CD4-positive, alpha-beta T cell treated with Interleukin-2 at 100 ng/mL for 4 hours (primary cell): ENCODE measurements around the gene TSC1.

Experiments used
- DNase-seq: peaks from one replicate; pipeline ENCODE4 v3.0.0-alpha.2; 2020; ENCODE audit warnings: low spot score

The TSC1 gene

DNA sequence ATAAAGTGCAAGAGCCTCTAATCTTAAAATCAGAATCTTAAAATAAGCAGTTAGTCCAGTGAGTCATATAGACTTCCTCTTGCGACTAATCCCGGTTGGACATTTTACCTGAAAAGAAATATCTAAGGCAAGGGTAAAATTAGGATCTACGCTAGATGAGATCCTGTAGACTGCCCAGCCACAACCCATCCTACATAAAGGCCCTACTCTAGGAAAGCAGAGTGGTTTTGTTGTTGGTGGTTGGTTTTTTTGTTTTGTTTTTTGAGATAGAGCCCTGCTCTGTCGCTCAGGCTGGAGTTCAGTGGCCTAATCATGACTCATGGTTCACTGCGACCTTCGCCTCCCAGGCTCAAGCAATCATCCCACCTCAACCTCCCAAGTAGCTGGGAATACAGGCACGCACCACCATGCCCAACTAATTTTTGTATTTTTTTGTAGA lies 6.9 kb downstream of the TSC1 start:
- no peak for DNase-seq

DNA sequence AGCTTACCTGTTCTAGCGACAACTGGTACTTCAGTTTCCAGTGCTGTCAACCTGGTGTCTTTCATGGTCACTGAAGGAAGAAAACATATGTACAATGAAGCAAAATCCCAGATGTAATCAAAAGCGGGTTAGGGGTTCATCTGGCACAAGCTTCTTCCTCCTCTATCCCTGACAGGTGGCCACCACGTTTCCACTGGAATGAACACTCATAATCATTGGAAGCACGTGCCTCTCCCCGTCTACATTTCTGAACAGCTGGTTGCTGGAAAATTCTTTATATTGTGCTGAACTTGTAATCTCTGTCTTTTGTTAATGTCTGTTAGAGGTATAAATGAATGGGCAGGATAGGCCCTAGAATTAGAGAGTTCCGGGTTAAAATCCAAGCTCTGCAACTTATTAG lies 9.4 kb downstream of the TSC1 start:
- DNase-seq, result no peak

DNA sequence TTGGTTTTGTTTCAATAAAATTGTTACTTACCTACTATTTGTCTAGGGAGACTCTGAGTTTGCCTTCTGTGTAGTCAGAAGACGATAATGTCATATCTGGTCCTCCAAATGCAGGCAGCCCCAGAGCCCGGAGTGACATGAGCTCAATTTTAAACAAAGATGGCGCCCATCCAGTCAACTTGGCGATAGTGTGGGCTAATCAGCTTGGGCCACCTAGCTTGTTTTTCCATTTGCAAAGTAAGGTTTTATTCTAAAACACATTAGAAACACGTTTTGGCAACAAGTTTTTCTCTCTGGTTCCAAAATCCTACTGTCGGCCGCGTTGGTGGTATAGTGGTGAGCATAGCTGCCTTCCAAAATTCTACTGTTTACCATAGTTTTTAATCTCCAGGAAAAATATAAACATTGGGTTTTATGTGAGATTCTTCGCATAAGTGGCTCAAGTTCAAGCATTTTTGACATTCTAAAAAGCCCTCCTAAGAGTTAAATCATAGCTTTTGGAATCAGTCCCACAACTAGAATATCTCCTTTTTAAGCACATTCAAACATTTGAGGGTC lies 13.2 kb downstream of the TSC1 start:
- DNase-seq, result no peak

DNA sequence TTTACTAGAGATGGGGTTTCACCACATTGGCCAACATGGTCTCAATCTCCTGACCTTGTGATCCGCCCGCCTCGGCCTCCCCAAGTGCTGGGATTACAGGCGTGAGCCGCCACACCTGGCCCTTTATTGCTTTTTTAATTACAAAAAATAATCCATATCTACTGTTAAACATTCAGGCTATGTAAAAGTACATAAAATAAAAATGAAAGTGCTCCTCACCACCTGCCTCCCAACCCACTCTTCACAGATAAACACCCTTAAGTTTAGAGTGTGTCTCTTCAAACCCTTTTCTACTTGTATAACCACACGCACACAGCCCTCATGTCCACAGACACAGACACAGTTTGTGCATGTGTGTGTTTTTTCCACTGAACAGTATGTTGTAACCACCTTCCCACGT lies 16.7 kb downstream of the TSC1 start:
- no peak for DNase-seq

DNA sequence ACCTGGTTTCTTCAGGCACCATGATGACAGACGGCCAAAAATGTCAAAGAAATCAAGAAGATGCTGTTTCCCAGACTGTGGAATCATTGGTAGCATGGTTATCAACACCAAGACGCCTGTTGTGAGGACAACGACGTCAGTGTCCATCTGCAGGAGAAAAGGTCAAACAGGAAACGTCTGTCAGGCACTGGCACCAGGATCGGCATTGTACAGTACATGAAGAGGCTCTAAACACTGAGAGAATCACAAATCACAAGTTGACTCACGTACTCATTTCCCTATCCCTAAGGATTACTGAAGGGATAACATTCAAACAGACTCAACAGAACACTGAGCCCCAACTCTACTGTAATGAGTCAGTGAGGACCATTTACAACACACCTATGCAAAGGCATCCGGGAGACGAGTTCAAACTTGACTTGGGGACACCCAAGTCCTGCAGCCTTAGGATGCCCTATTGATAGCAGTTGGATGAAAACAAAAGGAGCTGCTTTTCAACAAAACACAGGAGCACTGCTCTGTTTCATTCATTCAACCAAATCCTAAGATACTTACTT lies 21.0 kb downstream of the TSC1 start:
- no peak for DNase-seq

DNA sequence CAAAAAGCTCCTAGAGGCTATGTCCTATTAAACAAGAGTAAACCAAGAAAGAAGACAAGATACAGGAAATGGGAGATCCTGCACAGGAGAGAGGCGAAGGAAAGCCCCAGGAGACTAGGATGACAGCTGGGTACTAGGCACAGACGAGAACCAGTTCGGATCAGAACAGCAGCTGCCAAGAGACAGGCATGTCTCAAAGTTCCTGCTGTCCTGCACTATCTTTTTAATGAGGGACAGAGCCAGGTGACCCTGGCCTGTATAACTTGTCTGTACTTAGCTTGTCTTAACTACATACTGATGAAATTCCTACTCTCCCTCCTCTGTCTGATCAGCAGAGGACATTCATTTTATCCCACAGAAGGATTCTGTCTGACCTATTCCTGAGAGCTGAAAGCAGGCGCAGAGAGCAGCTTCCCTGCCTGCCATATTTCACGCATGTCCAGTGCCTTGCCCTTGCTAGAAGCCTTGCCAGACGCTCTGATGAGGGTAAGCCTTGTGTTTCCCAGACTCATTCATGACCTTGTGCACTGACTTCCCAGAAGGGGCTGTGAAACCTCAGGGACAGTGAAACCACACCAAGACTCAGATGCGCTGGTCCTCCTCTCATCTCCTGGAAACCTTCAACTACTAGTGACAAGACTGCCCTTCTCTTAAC lies 24.7 kb downstream of the TSC1 start:
- no peak for DNase-seq

DNA sequence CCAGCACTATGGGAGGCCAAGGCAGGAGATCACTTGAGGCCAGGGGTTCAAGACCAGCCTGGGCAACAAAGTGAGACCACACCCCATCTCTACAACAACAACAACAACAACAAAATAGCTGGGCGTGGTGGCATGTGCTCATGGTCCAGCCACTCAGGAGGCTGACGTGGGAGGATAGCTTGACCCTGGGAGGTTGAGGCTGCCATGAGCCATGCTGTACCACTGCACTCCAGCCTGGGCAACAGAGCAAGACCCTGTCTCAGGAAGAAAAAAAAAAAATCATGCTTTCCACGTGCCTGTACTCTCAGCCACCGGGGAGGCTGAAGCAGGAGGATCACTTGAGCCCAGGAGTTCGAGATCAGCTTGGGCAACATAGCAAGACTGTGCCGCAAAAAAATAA lies 29.5 kb downstream of the TSC1 start:
- DNase-seq, result no peak

DNA sequence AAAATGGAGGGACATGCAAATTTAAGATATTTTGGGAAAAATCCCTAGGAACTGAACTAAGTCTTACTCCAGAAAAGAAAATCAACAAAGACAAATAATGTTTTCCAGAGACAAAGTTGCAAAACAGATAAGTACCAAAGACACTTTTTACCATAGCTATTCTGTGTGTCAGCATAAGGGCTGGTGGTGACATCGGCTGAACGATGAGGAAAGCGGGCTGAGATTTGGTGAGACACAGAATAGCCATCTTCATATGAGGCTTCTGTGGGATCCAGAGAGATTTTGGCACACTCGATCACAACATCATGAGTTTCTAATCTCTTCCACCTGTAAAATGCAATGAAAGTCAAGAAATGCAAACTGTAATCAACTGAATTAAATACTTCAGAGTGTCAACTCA lies 32.3 kb downstream of the TSC1 start:
- no peak for DNase-seq

DNA sequence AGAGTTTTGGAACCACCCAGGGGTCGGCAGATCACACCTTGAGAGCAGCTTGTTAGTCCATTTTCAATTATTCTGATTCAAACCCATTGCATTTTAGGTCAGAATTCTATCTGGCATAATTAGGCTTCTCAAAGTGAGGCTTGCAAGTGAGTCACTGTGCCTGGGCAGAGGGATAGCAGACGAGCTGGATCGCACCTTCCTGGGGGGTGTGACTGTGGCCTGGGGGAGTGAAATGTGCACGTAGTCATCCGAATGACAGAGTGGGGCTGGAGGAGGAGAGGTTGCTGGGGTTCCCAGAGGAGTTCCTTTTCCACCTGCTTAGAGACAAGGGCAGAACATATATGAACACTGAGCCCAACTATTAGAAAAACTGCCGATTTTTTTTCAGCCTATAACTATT lies 34.0 kb downstream of the TSC1 start:
- DNase-seq, result no peak

DNA sequence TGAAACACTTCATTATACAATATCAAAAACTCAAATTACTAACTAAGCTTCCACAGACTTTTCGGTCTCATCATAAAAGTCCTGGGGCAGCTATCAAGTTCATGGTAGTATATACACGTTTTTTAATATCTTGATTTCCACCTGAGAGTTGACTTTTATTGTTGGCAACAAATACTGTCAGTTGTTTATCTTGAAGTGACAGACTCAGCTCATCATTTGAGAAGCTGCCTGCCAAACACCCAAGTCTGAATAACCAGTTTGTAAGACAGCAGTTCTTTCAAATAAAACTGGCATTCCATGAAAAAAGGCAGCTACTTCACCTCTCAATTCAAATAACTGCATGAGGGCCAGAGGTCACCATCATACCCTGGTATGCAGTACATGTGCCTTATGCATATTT lies 35.1 kb downstream of the TSC1 start:
- DNase-seq, result no peak

DNA sequence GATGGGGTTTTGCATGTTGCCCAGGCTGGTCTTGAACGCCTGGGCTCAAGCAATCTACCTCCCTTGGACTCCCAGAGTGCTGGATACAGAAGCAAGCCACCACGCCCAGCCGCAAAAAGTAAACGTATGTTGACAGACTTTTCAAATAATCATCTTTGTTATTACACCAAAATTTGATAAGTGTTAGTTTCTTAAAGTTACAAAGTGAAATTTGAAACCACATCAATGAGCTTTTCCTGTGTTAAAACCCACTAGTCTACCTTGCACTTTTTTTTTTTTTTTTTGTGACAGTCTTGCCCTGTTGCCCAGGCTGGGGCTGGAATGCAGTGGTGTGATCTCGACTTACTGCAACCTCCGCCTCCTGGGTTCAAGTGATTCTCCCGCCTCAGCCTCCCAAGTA lies 35.8 kb downstream of the TSC1 start:
- DNase-seq, result peak; percentile 40

DNA sequence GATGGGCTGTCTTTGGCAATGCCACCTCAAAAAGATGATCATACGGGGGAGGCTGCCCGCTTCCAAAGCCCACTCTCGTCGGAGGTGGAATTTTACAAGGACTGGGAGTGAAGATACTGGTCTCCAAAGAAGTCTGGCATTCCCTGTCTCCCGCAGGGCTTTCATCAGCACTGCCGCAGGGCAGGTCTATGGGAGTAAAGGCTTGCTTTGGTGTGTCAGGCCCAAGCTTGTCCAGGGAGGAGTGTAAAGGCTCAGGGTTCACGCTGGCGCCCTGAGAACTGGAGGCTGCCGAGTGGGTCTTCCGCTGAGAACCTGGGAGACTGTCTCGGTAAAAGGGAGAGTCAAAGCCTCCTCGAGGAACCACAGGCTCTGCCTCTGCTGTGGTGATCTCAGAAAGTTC lies 38.7 kb downstream of the TSC1 start:
- DNase-seq, result no peak

DNA sequence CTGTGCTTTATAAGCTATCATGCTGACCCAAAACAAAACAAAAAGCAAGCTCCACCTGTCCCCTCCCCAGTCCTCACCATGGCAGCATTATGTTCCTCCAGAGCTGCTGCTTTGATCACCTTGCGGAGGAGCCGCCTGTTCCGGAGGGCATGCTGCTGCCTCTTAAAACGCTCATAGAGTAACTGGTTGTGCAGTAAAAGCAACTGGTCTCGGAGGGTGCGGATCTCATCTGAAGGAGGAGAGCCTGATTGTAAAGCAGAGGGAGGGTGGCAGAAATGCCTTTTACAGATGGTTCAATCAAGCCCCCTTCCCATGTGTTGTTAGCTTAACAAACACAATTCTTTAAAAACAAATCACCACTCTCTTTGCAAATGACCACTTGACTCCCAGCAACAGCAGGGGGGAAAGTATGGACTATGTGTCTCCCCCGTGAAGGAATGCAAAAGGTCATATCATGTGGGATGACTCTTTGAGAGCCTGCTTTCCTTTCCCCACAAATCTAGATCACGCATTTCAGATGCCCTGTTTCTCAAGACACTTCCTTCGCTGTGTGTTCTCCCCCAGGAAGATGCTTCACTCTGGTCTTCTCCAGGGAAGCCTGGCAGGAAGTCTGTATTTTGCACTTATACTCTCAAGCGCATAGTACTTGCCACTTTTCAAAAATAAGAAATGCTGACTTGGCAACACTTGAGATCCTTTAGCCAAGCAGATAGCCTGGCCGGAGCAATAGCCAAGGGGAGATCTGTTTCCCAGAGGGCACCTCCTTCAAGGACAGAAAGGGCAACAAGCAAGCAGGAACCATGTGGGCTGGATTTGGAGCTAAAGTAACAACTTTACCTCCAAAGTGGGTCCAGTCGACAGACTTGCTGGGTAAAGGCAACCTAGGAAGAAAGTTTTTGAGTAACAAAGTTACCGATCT lies 40.6 kb downstream of the TSC1 start:
- no peak for DNase-seq

DNA sequence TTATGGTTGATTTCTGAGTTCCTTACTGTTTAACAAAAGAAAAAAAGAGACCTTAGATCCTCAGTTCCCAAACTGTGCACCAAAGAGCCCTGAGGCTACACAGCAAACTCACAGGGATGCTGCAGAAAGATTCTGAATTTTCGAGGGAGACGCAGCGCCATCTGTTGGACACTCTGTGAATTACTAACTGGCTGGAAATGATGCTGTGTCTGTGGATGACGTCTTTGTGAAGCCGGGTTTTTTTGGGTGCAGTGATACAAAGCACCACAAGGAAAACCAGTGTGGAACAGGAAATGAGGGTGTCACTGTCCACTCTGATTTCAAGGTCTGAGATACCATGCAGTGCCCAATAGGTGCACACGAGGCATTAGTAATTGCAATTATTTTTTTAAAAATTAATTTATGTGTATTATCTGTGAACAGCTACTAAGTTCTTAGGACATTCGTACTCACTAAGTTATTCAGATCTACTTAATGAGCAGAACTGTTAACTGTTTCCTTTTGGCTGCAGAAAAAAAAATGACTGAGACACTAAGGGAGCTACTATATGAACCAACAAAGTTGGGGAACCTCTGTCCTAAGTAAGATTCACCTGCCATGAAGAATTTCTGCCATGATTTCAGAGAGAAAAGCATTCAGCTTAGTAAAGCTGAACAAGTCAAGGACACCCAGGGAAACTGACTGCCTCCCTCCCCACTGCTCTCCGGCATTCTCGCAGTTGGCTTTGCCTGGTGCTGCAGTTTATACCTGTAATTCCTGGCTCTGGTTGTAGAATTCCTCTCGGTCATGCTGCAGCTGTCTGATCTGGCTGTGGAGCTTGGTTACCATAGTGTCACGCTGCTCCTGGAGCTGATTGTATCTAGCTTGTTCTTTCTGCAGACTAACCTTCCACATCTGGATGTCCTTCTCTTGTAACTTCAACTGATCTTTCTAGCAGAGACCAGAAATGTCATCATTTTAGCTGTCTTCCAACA lies 42.3 kb downstream of the TSC1 start:
- peak; percentile 81 for DNase-seq

DNA sequence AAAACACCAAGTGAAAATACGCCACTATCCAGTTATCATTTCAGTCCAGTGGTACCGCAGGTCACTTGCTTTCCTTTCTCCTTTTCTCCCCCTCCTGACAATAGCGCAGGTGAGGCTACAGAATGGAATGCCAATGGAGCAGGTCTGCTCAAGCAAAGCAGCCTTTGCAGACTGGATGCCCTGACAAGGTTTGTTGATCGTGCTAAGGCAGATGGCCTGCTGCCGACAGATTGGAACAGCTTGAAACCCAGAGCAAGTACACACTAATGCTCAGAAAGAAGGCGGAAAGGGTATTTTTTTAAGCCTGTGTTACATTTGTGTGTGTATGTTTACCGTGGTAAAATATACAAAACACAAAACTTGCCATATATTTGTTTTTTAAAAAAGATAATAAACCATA lies 46.4 kb downstream of the TSC1 start:
- DNase-seq, result no peak

DNA sequence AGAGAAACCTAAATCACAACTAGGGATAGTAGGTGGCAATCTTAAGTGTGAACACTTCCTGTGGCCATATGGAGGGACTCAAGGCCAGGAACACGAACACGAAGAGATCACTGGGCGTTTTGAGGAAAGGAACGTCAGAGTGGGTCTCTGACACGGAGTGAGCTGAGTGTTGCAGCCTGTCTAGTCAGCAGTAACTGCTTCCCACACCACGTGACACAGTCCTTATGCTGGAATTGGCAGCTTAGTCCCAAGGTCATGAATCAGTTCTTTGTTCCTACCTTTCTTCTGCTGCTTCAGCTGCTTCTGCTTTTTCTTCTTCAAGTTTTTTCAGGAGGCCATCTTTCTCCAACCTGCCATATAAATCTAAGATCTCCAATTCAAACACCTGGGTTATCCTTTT lies 47.5 kb downstream of the TSC1 start:
- DNase-seq, result no peak

DNA sequence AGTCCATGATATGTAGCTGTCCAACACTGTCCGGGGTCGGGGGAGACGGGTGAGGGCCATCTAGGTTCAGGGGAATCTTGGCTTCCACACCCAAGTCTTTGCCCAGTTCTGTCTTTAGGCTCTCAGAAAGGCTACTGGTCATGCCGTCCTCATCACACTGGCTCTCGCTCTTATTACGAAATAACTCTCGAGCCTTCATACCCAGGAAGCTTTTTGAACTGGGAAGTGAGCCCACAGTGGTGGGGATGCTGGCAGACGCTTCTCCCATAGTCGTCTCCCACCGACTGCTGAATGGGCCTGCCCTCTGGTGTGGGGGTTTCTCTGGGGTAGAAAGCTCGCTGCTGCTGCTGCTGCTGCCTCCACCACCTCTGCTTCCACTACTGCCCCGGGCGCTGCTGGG lies 48.2 kb downstream of the TSC1 start:
- no peak for DNase-seq

DNA sequence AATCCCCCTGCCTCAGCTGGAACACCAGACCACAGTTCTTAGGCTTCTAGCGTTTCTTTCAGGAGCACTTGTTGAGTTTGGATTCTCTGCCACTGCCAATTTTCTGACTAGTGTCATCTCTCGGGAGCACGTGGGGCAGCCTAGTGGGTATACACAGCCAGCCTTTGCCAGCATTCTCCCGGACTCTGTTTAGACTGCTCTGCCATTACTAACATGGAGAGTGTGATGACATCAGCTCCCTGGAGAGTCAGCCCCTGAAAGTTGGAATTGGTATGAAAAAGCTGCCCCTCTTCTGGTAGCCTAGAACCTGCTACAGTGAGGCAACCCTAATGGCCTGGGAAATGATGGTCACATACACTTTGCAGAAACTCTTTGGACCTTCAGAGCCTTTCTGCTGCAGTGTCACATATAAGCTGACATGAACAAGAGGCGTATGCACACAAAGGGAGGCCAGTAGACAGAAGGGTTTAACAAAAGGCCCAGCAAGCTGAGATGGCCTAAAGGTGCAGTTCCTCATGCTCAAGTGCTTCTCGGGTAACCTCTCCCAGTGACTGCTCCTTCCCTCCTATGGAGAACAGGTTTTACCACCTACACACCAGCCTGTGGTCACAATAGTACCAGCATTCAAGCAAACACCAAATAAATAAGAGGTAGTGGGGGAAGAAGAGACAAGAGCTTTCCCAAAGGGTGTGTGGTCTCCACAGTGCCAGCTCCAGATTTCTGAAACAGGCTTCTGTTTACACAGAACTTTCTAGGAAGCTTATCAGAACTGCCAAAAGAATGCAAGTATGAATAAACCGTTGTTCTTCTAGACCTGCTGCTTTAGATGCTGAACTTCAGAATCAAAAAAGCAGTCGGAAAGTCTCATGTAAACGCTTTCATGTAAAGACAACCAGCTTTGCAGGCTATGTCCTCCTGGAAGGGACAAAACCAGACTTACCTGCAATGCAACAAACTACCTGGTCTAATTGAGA lies 49.3 kb downstream of the TSC1 start:
- DNase-seq, result no peak

DNA sequence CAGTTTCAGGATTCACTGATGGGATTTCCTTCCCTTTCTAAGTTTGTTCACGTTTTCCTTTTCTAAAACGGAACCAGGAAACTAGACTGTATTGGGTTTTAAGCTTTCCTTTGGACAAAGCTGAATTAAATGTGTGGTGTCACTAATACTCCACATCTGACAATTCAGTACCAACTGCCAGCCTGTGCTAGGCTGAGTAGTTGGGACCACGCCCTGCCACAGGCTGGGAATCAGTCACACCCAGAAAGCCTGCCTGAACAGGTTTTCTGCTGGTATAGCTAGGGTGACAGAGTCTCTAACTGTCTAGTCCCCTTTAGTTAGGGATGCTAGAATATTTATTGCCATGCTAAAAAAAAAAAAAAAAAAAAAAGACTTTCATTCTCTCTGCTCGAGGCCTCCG lies 50.1 kb downstream of the TSC1 start:
- DNase-seq, result no peak

DNA sequence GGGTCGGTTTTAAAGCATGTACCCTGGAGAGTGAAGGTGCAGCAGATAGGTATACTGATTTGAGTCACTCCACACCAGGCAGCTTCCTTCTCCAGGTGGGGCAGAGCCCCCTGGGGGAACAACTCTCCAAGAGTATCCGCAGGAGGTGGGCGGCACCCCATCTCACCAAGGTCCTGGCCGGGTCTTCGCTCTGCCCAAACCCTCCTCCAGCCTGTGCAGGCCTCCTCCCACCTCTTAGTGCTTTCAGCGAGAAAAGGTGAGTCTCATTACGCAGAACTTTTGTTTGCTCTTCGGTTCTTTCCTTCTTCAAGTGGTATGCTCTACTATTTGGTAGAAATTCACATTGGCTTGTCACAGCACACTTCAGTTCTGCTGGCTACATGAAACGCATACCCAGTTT lies 52.0 kb downstream of the TSC1 start:
- DNase-seq, result no peak

DNA sequence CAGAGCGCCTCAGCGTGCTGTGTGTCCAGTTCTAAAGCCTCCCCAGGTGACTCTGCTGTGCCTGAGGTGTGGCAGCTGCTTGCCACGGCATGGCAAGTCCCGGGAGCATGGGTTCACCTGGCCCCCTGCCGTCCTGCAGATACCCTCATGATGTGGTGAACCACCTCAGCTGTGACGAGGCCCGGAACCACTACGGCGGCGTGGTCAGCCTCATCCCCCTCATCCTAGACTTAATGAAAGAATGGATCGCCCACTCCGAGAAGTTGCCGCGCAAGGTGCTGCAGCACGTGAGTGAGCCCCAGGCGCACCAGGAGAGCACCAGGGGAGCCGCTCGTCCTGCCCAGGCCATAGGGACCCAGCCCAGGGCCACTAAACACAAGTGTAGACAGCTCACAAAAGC lies 56.3 kb downstream of the TSC1 start:
- DNase-seq, result no peak
